H1 (cell line): ENCODE results near the gene TCAIM. TPM values are rescaled to one million over a fixed set of nuclear protein-coding genes. Genes with fewer than 3 reads are reported as not detected.

ENCODE experiments used
- CTCF ChIA-PET: fragments of 300-600 bp; sonication (Branson Sonifier 250); formaldehyde crosslinking; loops from one replicate; lab custom pipeline; 2021; ENCODE audit not compliant: partially characterized antibody; lab: Charles Lee
- POLR2A ChIA-PET: fragments of 300-600 bp; sonication (Branson Sonifier 250); formaldehyde crosslinking; loops from one replicate; lab custom pipeline; 2021; ENCODE audit warnings: inconsistent platforms; ENCODE audit not compliant: partially characterized antibody; lab: Charles Lee
- DNase-seq, 2 experiments: peaks; one replicate each; pipeline versions ENCODE4 v3.0.0 to v3.0.0-alpha.2; 2010 to 2022; ENCODE audit warnings: low spot score in 2 of 2, low read depth in 1 of 2, mixed read lengths in 1 of 2
- FAIRE-seq: peaks from 2 replicates; lab custom pipeline; 2011; peaks lifted over from hg19 to GRCh38; lab: Jason Lieb, UNC
- H2AFZ ChIP-seq: 2 replicates; pipeline ENCODE4 v1.8.1; 2012; ENCODE audit warnings: low read length, inconsistent platforms
- H2AK5ac ChIP-seq: 2 replicates; pipeline ENCODE4 v1.6.1; 2013; ENCODE audit warnings: low read depth, low read length
- H2BK120ac ChIP-seq: replicated peaks from 2 replicates; pipeline ENCODE3; 2013; ENCODE audit warnings: low read depth, low read length, inconsistent platforms
- H2BK12ac ChIP-seq: 2 replicates; pipeline ENCODE4 v1.6.1; 2013; ENCODE audit warnings: low read depth, low read length
- H2BK15ac ChIP-seq: 2 replicates; pipeline ENCODE4 v1.6.1; 2013; ENCODE audit warnings: low read length
- H2BK20ac ChIP-seq: 2 replicates; pipeline ENCODE4 v1.6.1; 2013; ENCODE audit warnings: low read length
- H2BK5ac ChIP-seq: 2 replicates; pipeline ENCODE4 v1.6.1; 2013; ENCODE audit warnings: low read depth, low read length
- H3K14ac ChIP-seq: 2 replicates; pipeline ENCODE4 v1.6.1; 2013; ENCODE audit warnings: inconsistent platforms; ENCODE audit not compliant: insufficient read length
- H3K18ac ChIP-seq: 2 replicates; pipeline ENCODE4 v1.6.1; 2013; ENCODE audit warnings: low read length; ENCODE audit errors: extremely low read depth
- H3K23ac ChIP-seq: 2 replicates; pipeline ENCODE4 v1.6.1; 2013; ENCODE audit warnings: inconsistent platforms; ENCODE audit not compliant: insufficient read length
- H3K23me2 ChIP-seq: 2 replicates; pipeline ENCODE4 v1.6.1; 2013; ENCODE audit warnings: low read depth, low read length
- H3K27ac ChIP-seq: 2 replicates; pipeline ENCODE4 v1.6.1; 2011; ENCODE audit warnings: low read depth, low read length, inconsistent platforms
- H3K27me3 ChIP-seq, 4 experiments: replicated peaks in 1 of 4; 1 replicate in 1 of 4; 2 replicates in 3 of 4; pipeline versions ENCODE4 v1.6.1 to v1.8.1; 2011 to 2013; ENCODE audit warnings: low read length in 3 of 4, mild to moderate bottlenecking in 3 of 4, inconsistent platforms in 2 of 4, mixed read lengths in 2 of 4, moderate library complexity in 1 of 4; ENCODE audit not compliant: control insufficient read depth in 3 of 4, insufficient read depth in 3 of 4; ENCODE audit errors: extremely low read depth in 1 of 4
- H3K36me3 ChIP-seq, 4 experiments: 2 replicates each; pipeline versions ENCODE4 v1.6.1 to v1.8.1; 2011 to 2013; ENCODE audit warnings: mild to moderate bottlenecking in 4 of 4, low read length in 3 of 4, moderate library complexity in 2 of 4, control low read depth in 1 of 4, inconsistent platforms in 1 of 4; ENCODE audit not compliant: insufficient read depth in 4 of 4, control insufficient read depth in 2 of 4
- H3K4ac ChIP-seq: replicated peaks from 2 replicates; pipeline ENCODE3; 2013; ENCODE audit warnings: low read length, low read depth, mixed read lengths, inconsistent platforms; ENCODE audit not compliant: insufficient read length
- H3K4me1 ChIP-seq, 4 experiments: replicated peaks in 1 of 4; 1 replicate in 1 of 4; 2 replicates in 3 of 4; pipeline versions ENCODE4 v1.6.1 to v1.8.1; 2011 to 2013; ENCODE audit warnings: low read length in 3 of 4, inconsistent platforms in 2 of 4, mixed read lengths in 1 of 4; ENCODE audit not compliant: insufficient read depth in 4 of 4, control insufficient read depth in 3 of 4
- H3K4me2 ChIP-seq, 2 experiments: 2 replicates each; pipeline versions ENCODE4 v1.6.1 to v1.8.1; 2011 to 2013; ENCODE audit warnings: low read depth in 2 of 2, low read length in 2 of 2, control low read depth in 1 of 2, inconsistent platforms in 1 of 2, mild to moderate bottlenecking in 1 of 2; ENCODE audit not compliant: insufficient read depth in 1 of 2
- H3K4me3 ChIP-seq, 4 experiments: fragments of 200-600, 300-600 bp in 1 of 4; sonication (generic), shearing (Covaris generic), sonication (Bioruptor Twin) in 1 of 4; 2 replicates each; pipeline versions ENCODE4 v1.5.1 to v1.8.1; 2011 to 2016; ENCODE audit warnings: low read length in 4 of 4, low read depth in 3 of 4, control low read depth in 2 of 4, inconsistent platforms in 2 of 4, mild to moderate bottlenecking in 2 of 4, mixed read lengths in 1 of 4, moderate library complexity in 1 of 4; ENCODE audit not compliant: insufficient read depth in 2 of 4; ENCODE audit errors: extremely low read depth in 1 of 4
- H3K56ac ChIP-seq: replicated peaks from 2 replicates; pipeline ENCODE3; 2013; ENCODE audit warnings: low read depth, mild to moderate bottlenecking, mixed read lengths, low read length, inconsistent platforms; ENCODE audit not compliant: insufficient read length
- H3K79me1 ChIP-seq: 2 replicates; pipeline ENCODE4 v1.6.1; 2013; ENCODE audit warnings: low read depth, low read length, control low read depth
- H3K79me2 ChIP-seq, 2 experiments: 2 replicates each; pipeline versions ENCODE4 v1.6.1 to v1.8.1; 2012 to 2013; ENCODE audit warnings: low read length in 2 of 2, mild to moderate bottlenecking in 2 of 2, inconsistent platforms in 1 of 2; ENCODE audit not compliant: insufficient read depth in 2 of 2, control insufficient read depth in 1 of 2
- H3K9ac ChIP-seq, 4 experiments: replicated peaks in 1 of 4; 1 replicate in 1 of 4; 2 replicates in 3 of 4; pipeline versions ENCODE4 v1.6.1 to v1.8.1; 2011 to 2013; ENCODE audit warnings: low read depth in 3 of 4, low read length in 3 of 4, control low read depth in 2 of 4, mild to moderate bottlenecking in 2 of 4, moderate library complexity in 2 of 4, inconsistent platforms in 1 of 4; ENCODE audit errors: extremely low read depth in 1 of 4
- H3K9me3 ChIP-seq, 2 experiments: 2 replicates each; pipeline versions ENCODE4 v1.6.1 to v1.8.1; 2012 to 2013; ENCODE audit warnings: mild to moderate bottlenecking in 2 of 2, moderate library complexity in 2 of 2, control low read depth in 1 of 2, inconsistent platforms in 1 of 2, low read depth in 1 of 2, low read length in 1 of 2, mixed read lengths in 1 of 2; ENCODE audit not compliant: insufficient read depth in 2 of 2
- H4K20me1 ChIP-seq, 2 experiments: replicated peaks in 1 of 2; 2 replicates each; pipeline versions ENCODE3 to v1.8.1; 2011 to 2013; ENCODE audit warnings: inconsistent platforms in 2 of 2, low read length in 2 of 2, mild to moderate bottlenecking in 1 of 2; ENCODE audit not compliant: insufficient read depth in 2 of 2, control insufficient read depth in 1 of 2
- H4K5ac ChIP-seq: 2 replicates; pipeline ENCODE4 v1.6.1; 2013; ENCODE audit warnings: low read length, low read depth, mixed read lengths, inconsistent platforms; ENCODE audit not compliant: insufficient read length
- H4K8ac ChIP-seq: 2 replicates; pipeline ENCODE4 v1.8.0; 2013; ENCODE audit warnings: mild to moderate bottlenecking, moderate library complexity, low read length, inconsistent platforms; ENCODE audit not compliant: insufficient read depth; ENCODE audit errors: extremely low read depth
- H4K91ac ChIP-seq: replicated peaks from 2 replicates; pipeline ENCODE3; 2013; ENCODE audit warnings: low read length, mixed read lengths, inconsistent platforms; ENCODE audit not compliant: insufficient read length
- ASH2L ChIP-seq: fragments of 200-600, 300-600 bp; sonication (generic); IDR thresholded peaks from one replicate; pipeline ENCODE4 v1.7.1; 2017; ENCODE audit warnings: low read length
- BCL11A ChIP-seq, 2 experiments: IDR thresholded peaks; one replicate each; pipeline ENCODE4 v1.6.1; 2011; ENCODE audit warnings: low read depth in 2 of 2, low read length in 2 of 2, mild to moderate bottlenecking in 2 of 2
- CHD1 ChIP-seq: IDR thresholded peaks from 2 replicates; pipeline ENCODE4 v1.6.1; 2012; ENCODE audit warnings: low read depth, low read length, improper control_type of control experiment
- CTBP2 ChIP-seq: IDR thresholded peaks from 2 replicates; pipeline ENCODE4 v1.7.0; 2011; ENCODE audit warnings: borderline replicate concordance, mild to moderate bottlenecking, moderate library complexity, mixed read lengths, low read length; ENCODE audit not compliant: insufficient read depth, insufficient read length
- EP300 ChIP-seq, 2 experiments: IDR thresholded peaks; 1 replicate in 1 of 2; 2 replicates in 1 of 2; pipeline ENCODE4 v1.6.1; 2011 to 2012; ENCODE audit warnings: low read depth in 2 of 2, low read length in 2 of 2, mild to moderate bottlenecking in 2 of 2, borderline replicate concordance in 1 of 2, inconsistent platforms in 1 of 2, moderate library complexity in 1 of 2
- GABPA ChIP-seq: IDR thresholded peaks from 2 replicates; pipeline ENCODE4 v1.6.1; 2011; ENCODE audit warnings: mild to moderate bottlenecking, low read length, moderate library complexity, borderline replicate concordance; ENCODE audit not compliant: insufficient read depth
- JUN ChIP-seq: IDR thresholded peaks from 2 replicates; pipeline ENCODE4 v1.6.1; 2011; ENCODE audit warnings: low read depth, mild to moderate bottlenecking, improper control_type of control experiment, low read length
- JUND ChIP-seq: IDR thresholded peaks from 2 replicates; pipeline ENCODE4 v1.6.1; 2011; ENCODE audit warnings: mild to moderate bottlenecking, improper control_type of control experiment, low read length
- KDM4A ChIP-seq: IDR thresholded peaks from one replicate; pipeline ENCODE4 v1.7.1; 2012; ENCODE audit warnings: low read depth, mild to moderate bottlenecking, moderate library complexity, low read length, inconsistent platforms; ENCODE audit not compliant: severe bottlenecking
- NANOG ChIP-seq: IDR thresholded peaks from 2 replicates; pipeline ENCODE4 v1.6.1; 2011; ENCODE audit warnings: low read length, low read depth, mild to moderate bottlenecking, inconsistent platforms; ENCODE audit not compliant: insufficient read depth, poor library complexity, severe bottlenecking
- NRF1 ChIP-seq: IDR thresholded peaks from 2 replicates; pipeline ENCODE4 v1.6.1; 2011; ENCODE audit warnings: mild to moderate bottlenecking, low read depth, low read length, improper control_type of control experiment
- POLR2A ChIP-seq, 2 experiments: IDR thresholded peaks; 1 replicate in 1 of 2; 2 replicates in 1 of 2; pipeline ENCODE4 v1.6.1; 2011; ENCODE audit warnings: low read depth in 2 of 2, low read length in 2 of 2, mild to moderate bottlenecking in 2 of 2; ENCODE audit errors: control extremely low read depth in 1 of 2
- SP2 ChIP-seq: IDR thresholded peaks from 2 replicates; pipeline ENCODE4 v1.6.1; 2012; ENCODE audit warnings: mild to moderate bottlenecking, low read length, inconsistent platforms
- TBP ChIP-seq: IDR thresholded peaks from 2 replicates; pipeline ENCODE4 v1.6.1; 2011; ENCODE audit warnings: low read depth, low read length, improper control_type of control experiment
- TCF12 ChIP-seq: IDR thresholded peaks from 2 replicates; pipeline ENCODE4 v1.6.1; 2011; ENCODE audit warnings: low read depth, mild to moderate bottlenecking, low read length
- TEAD4 ChIP-seq: IDR thresholded peaks from 2 replicates; pipeline ENCODE4 v1.6.1; 2012; ENCODE audit warnings: low read depth, low read length, inconsistent platforms, mixed read lengths
- WGBS, 2 experiments: shearing (Covaris generic) in 1 of 2; methylation state at CpG; one replicate each; pipeline versions ENCODE4 v1.1.6 to v1.1.7; 2013 to 2015; ENCODE audit warnings: low lambda C conversion rate in 2 of 2, mixed read lengths in 2 of 2, inconsistent platforms in 1 of 2, low coverage in 1 of 2, missing lambda C conversion rate in 1 of 2; ENCODE audit not compliant: insufficient replicate concordance in 2 of 2, insufficient coverage in 1 of 2, insufficient read length in 1 of 2; ENCODE audit errors: extremely low coverage in 1 of 2, missing lambda C conversion rate in 1 of 2; 5-methylcytosine and 5-hydroxymethylcytosine counted together
- polyA plus RNA-seq, 7 experiments: library from polyadenylated mRNA; depleted of rRNA in 3 of 7; stranded (reverse) in 5 of 7; unstranded in 2 of 7; fragments of >200 nt in 5 of 7; fragments of 200-250 nt in 2 of 7; gene quantifications; 1 replicate in 5 of 7; 2 replicates in 1 of 7; 4 replicates in 1 of 7; pipeline versions ENCODE4 v1.2.1 to v1.2.3, GENCODE V29; 2011 to 2013; ENCODE audit warnings: missing spikeins in 2 of 7, mixed read lengths in 2 of 7
- total RNA-seq: library from RNA; stranded (reverse); fragmentation: NEBNext Ultra II Directional; extraction: Animal tissue kit (Norgen Biotek cat#: 25700); gene quantifications from 2 replicates; pipeline ENCODE4 v1.2.1, GENCODE V29; 2021

The TCAIM gene
- total and polyA plus RNA-seq, 2 of the 8 experiments (the other 6 are each of a cell fraction or from before 2014, with no cell fraction given) = 6.9 to 22.1 TPM

- H3K79me1 ChIP-seq = no peaks in the 10 kb centered on the region
- H3K4me1 ChIP-seq = no peaks in the 10 kb centered on the region
- FAIRE-seq = no peak
- no peak overlapping the region for H3K4ac ChIP-seq
- H2AFZ ChIP-seq = no peak overlapping the region
- no peak overlapping the region for H3K4me3 ChIP-seq
- no peak overlapping the region for H3K4me2 ChIP-seq
- no peak overlapping the region for H2AK5ac ChIP-seq
- H2BK12ac ChIP-seq = no peak overlapping the region
- H3K9me3 ChIP-seq = no peaks in the 10 kb centered on the region
- no peak overlapping the region for H3K23ac ChIP-seq
- no peaks in the 10 kb centered on the region for H3K27me3 ChIP-seq
- no peak overlapping the region for H2BK20ac ChIP-seq
- no peak overlapping the region for H3K27ac ChIP-seq
- H4K91ac ChIP-seq = no peak overlapping the region
- no peak overlapping the region for H2BK120ac ChIP-seq
- ChIA-PET CTCF (interaction anchor here (1.9 kb wide), 1 partner anchor 8 kb away, joined by 4 read pairs; no protein-coding TSS in a partner anchor), POLR2A (no interaction called here)
- no peak overlapping the region for H3K56ac ChIP-seq
- no peak overlapping the region for H2BK5ac ChIP-seq
- H3K18ac ChIP-seq = no peak overlapping the region
- no peaks in the 10 kb centered on the region for H4K20me1 ChIP-seq
- no peaks in the 10 kb centered on the region for H3K23me2 ChIP-seq
- DNase-seq = no peak
- no peak overlapping the region for H3K14ac ChIP-seq
- no peak overlapping the region for H4K8ac ChIP-seq
- H3K9ac ChIP-seq = no peak overlapping the region
- H3K79me2 ChIP-seq = no peaks in the 10 kb centered on the region
- H3K36me3 ChIP-seq = no peaks in the 10 kb centered on the region
- WGBS, 2 experiments = 86% methylated on average over 2 of the region's 2 CpGs; no CpG with 5 or more reads in 1 of the 2 experiments
- H4K5ac ChIP-seq = no peak overlapping the region
- H2BK15ac ChIP-seq = no peak overlapping the region
- TF ChIP-seq JUND (no peak), JUN (no peak), NANOG (no peak), TEAD4 (no peak), ASH2L (no peak), TCF12 (no peak), BCL11A (IDR thresholded peaks at IDR 0.05; ENCODE audit: low read depth in 2 of 2, low read length in 2 of 2) (no peak), CHD1 (no peak), KDM4A (no peak), NRF1 (no peak), POLR2A (IDR thresholded peaks at IDR 0.05; ENCODE audit: control extremely low read depth in 1 of 2, low read depth in 2 of 2, low read length in 2 of 2) (no peak), GABPA (no peak), CTBP2 (no peak), EP300 (IDR thresholded peaks at IDR 0.05; ENCODE audit: borderline replicate concordance in 1 of 2, low read depth in 2 of 2, low read length in 2 of 2) (no peak), TBP (no peak), SP2 (no peak)
Measured at GRCh38 chr3:44330444-44330843, 8.1 kb upstream of the TCAIM start.
